Keratinocyte (primary cell): ENCODE data around the gene CORO7.

Experiments used
- EZH2 ChIP-seq: IDR thresholded peaks from one replicate; pipeline ENCODE4 v1.6.1; 2012; ENCODE audit warnings: inconsistent platforms, mild to moderate bottlenecking, low read length, moderate library complexity
- TF ChIP-seq, protein P1 (sequence below), 3 experiments: IDR thresholded peaks in 1 of 3; conservative IDR thresholded peaks in 1 of 3; optimal IDR thresholded peaks in 1 of 3; 2 replicates in 2 of 3; 3 replicates in 1 of 3; pipeline versions ENCODE3 to v1.5.1; 2011; ENCODE audit warnings: low read length in 3 of 3, mild to moderate bottlenecking in 3 of 3, moderate library complexity in 2 of 3, control low read depth in 1 of 3, inconsistent platforms in 1 of 3; ENCODE audit not compliant: insufficient read depth in 2 of 3; ENCODE audit errors: extremely low read depth in 1 of 3

DNA sequence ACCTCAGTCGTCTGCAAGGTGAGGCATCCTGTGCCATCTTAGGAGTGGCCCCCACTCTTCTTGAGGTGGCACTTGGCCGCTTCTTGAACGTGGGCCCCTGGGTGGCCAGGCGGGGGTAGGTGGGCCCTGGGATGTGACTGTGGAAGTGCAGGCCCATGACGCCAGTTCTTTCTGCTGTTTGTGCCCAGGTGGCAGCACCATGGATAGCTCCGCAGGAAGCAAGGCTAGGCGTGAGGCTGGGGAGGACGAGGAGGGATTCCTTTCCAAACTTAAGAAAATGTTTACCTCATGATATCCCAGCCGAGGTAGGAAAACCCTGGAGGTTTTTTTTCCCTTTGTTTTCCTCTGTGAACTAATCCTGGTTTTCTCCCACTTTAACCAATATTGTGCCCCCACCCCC lies 38.2 kb upstream of the CORO7 start:
- TF ChIP-seq EZH2: no peak
- TF ChIP-seq, protein P1, sequence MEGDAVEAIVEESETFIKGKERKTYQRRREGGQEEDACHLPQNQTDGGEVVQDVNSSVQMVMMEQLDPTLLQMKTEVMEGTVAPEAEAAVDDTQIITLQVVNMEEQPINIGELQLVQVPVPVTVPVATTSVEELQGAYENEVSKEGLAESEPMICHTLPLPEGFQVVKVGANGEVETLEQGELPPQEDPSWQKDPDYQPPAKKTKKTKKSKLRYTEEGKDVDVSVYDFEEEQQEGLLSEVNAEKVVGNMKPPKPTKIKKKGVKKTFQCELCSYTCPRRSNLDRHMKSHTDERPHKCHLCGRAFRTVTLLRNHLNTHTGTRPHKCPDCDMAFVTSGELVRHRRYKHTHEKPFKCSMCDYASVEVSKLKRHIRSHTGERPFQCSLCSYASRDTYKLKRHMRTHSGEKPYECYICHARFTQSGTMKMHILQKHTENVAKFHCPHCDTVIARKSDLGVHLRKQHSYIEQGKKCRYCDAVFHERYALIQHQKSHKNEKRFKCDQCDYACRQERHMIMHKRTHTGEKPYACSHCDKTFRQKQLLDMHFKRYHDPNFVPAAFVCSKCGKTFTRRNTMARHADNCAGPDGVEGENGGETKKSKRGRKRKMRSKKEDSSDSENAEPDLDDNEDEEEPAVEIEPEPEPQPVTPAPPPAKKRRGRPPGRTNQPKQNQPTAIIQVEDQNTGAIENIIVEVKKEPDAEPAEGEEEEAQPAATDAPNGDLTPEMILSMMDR (optimal IDR thresholded peaks at IDR 0.05 in 1 of 3, IDR thresholded peaks at IDR 0.05 in 1 of 3, conservative IDR thresholded peaks at IDR 0.05 in 1 of 3; ENCODE audit: extremely low read depth in 1 of 3, insufficient read depth in 2 of 3, low read length in 3 of 3): no peak
